HEK293T (cell line): ENCODE results near the gene MGAT1.

ENCODE experiments used
- CTCF ChIA-PET: fragments of 350-600 bp; formaldehyde crosslinking; extraction: SDS; loops from one replicate; lab custom pipeline; 2021; ENCODE audit warnings: antibody characterized with exemption, inconsistent platforms; lab: Yijun Ruan, JAX
- POLR2A ChIA-PET: fragments of 350-600 bp; formaldehyde crosslinking; extraction: SDS; loops from one replicate; lab custom pipeline; 2020; ENCODE audit warnings: antibody characterized with exemption, inconsistent platforms; lab: Yijun Ruan, JAX
- DNase-seq: peaks from one replicate; pipeline ENCODE4 v3.0.0; 2012; ENCODE audit warnings: mixed read lengths; ENCODE audit errors: extremely low spot score
- ARNT ChIP-seq: fragments of 450-650 bp; IDR thresholded peaks from 2 replicates; pipeline ENCODE4 v1.6.1; 2017; ENCODE audit warnings: mild to moderate bottlenecking
- BHLHE40 ChIP-seq: fragments of 450-650 bp; IDR thresholded peaks from 2 replicates; pipeline ENCODE4 v1.6.1; 2016; ENCODE audit warnings: mild to moderate bottlenecking, moderate library complexity, borderline replicate concordance
- CTBP1 ChIP-seq: fragments of 450-650 bp; IDR thresholded peaks from 2 replicates; pipeline ENCODE4 v1.6.1; 2016; ENCODE audit warnings: borderline replicate concordance
- ELF4 ChIP-seq: fragments of 450-650 bp; IDR thresholded peaks from 2 replicates; pipeline ENCODE4 v1.6.1; 2017; ENCODE audit warnings: antibody characterized with exemption
- FOXA1 ChIP-seq: fragments of 450-650 bp; IDR thresholded peaks from 2 replicates; pipeline ENCODE4 v1.6.1; 2016; ENCODE audit warnings: mild to moderate bottlenecking
- FOXK2 ChIP-seq: fragments of 450-650 bp; IDR thresholded peaks from 2 replicates; pipeline ENCODE4 v1.6.1; 2016; ENCODE audit warnings: mild to moderate bottlenecking
- FOXM1 ChIP-seq: fragments of 450-650 bp; IDR thresholded peaks from 2 replicates; pipeline ENCODE4 v1.6.1; 2017; ENCODE audit warnings: mild to moderate bottlenecking, borderline replicate concordance
- HDGF ChIP-seq: fragments of 450-650 bp; IDR thresholded peaks from 2 replicates; pipeline ENCODE4 v1.6.1; 2017; ENCODE audit warnings: antibody characterized with exemption, borderline replicate concordance
- L3MBTL2 ChIP-seq: fragments of 450-650 bp; conservative IDR thresholded peaks from 2 replicates; pipeline ENCODE4 v1.6.1; 2016; ENCODE audit warnings: mild to moderate bottlenecking
- LEF1 ChIP-seq: fragments of 450-650 bp; IDR thresholded peaks from 2 replicates; pipeline ENCODE4 v1.6.1; 2017; ENCODE audit warnings: mild to moderate bottlenecking, borderline replicate concordance
- NFRKB ChIP-seq: fragments of 450-650 bp; IDR thresholded peaks from 2 replicates; pipeline ENCODE4 v1.6.1; 2016; ENCODE audit warnings: mild to moderate bottlenecking, moderate library complexity
- SP1 ChIP-seq: fragments of 450-650 bp; IDR thresholded peaks from 2 replicates; pipeline ENCODE4 v1.6.1; 2017
- SUZ12 ChIP-seq: fragments of 450-650 bp; IDR thresholded peaks from 2 replicates; pipeline ENCODE4 v1.6.1; 2016; ENCODE audit warnings: mild to moderate bottlenecking
- TARDBP ChIP-seq: fragments of 450-650 bp; IDR thresholded peaks from 2 replicates; pipeline ENCODE4 v1.6.1; 2016
- ZNF384 ChIP-seq: fragments of 450-650 bp; IDR thresholded peaks from 2 replicates; pipeline ENCODE4 v1.6.1; 2016
- TF ChIP-seq, protein P1 (sequence below): fragments of 450-650 bp; IDR thresholded peaks from 2 replicates; pipeline ENCODE4 v1.6.1; 2016

The MGAT1 gene

DNA sequence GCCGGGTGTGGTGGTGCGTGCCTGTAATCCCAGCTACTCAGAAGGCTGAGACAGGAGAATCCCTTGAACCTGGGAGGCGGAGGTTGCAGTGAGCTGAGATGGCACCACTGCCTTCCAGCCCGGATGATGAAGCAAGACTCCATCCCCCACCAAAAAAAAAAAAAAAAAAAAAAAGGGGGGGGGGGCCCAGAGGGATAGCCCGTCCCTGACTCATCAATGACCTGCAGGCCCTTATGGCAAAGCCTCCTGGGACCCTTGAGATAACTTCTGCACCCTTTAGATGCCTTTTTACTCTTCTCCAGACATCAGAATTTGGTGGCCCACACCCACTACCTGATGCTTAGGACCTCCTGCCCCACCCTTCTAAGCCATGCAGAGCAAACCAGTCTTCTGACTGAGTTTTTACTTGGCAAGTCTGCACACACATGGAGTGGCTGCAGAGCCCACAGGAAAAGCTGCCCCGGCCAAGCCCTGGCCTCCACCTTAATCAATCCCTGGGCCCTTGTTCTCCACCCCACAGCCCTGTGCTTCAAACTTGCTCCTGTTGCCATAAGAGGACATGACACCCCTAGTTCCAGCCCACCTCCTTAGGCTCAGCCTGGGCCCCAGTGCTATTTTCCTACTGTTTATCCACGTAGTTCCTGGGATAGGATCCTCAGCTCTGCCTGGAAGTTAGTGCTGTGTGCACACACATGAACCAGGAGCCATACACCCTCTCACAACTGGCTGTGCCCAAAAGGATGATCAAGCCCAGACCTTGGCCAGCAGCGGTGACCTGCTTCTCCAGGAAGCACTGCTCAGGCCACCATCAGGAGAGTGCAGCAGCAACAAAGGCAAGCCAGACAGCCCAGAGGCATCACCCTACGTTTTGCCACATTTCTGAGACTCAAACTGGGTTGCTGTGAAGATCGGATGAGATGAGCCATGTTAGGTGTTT is 5.1 kb downstream of the MGAT1 start:
- ChIA-PET POLR2A (interaction anchor here (1.0 kb wide), 1 partner anchor 54 kb away, joined by 3 read pairs; no protein-coding TSS in a partner anchor), CTCF (interaction anchor here (0.5 kb wide), 1 partner anchor 387 kb away, joined by 4 read pairs; no protein-coding TSS in a partner anchor)
- DNase-seq, result no peak
- no peak for TF ChIP-seq L3MBTL2

DNA sequence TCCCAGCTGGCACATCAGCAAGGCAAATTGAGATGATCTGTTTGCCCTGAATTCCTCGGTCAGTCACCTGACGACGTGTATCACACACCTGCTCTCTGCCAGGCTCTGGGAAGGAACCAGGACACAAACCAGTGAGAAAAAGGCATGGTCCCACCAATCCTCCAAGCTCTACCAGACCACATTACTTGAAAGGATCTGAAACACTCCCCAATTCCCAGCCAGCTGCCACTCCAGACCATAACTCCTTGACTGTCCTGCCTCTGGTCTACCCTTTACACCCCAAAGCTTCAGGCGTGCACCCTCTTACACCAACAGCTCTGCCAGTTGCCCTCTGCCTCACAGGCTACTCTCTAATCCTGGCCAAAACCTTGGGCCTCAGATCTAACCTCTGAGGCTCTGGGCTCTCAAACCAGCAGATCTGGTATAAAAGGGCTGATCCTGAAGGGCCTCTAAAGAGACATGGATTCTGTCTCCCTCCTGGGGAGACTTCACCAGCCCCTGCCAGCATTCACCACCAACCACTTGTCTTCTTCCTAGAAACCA is 6.8 kb downstream of the MGAT1 start:
- TF ChIP-seq BHLHE40, result no peak
- TF ChIP-seq ELF4, result no peak
- no peak for TF ChIP-seq LEF1
- TF ChIP-seq ARNT, result no peak
- TF ChIP-seq FOXK2, result no peak
- no peak for TF ChIP-seq SP1
- TF ChIP-seq HDGF, result no peak
- no peak for TF ChIP-seq L3MBTL2
- TF ChIP-seq, protein P1, sequence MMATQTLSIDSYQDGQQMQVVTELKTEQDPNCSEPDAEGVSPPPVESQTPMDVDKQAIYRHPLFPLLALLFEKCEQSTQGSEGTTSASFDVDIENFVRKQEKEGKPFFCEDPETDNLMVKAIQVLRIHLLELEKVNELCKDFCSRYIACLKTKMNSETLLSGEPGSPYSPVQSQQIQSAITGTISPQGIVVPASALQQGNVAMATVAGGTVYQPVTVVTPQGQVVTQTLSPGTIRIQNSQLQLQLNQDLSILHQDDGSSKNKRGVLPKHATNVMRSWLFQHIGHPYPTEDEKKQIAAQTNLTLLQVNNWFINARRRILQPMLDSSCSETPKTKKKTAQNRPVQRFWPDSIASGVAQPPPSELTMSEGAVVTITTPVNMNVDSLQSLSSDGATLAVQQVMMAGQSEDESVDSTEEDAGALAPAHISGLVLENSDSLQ, result no peak
- TF ChIP-seq ZNF384, result no peak
- no peak for TF ChIP-seq SUZ12
- ChIA-PET CTCF (no interaction called here), POLR2A (no interaction called here)
- no peak for DNase-seq

DNA sequence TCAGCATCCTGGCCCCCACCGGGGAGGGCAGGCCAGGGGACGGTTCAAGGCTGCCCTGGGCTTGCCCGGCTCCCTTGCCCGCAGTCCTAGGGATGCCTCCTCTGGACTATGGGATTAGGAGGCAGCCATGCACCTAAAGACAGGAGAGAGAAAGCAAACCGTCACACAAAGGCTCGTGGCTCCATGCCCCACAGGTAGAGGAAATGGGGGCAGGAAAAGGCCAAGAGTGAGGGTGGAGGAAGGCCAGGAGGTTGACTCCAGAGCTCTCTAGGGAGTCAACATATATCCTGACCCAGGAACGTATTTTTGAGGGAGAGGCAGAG is 9.7 kb downstream of the MGAT1 start:
- DNase-seq, result no peak
- POLR2A ChIA-PET, result no interaction called here
- TF ChIP-seq SP1, result no peak
- TF ChIP-seq L3MBTL2, result no peak
- no peak for TF ChIP-seq FOXA1
- no peak for TF ChIP-seq SUZ12
- no peak for TF ChIP-seq FOXK2
- TF ChIP-seq ZNF384, result no peak
- no peak for TF ChIP-seq HDGF
- no peak for TF ChIP-seq FOXM1
- TF ChIP-seq ARNT, result no peak
- TF ChIP-seq, protein P1, result no peak
- no peak for TF ChIP-seq BHLHE40
- no peak for TF ChIP-seq CTBP1
- no peak for TF ChIP-seq NFRKB
- no peak for TF ChIP-seq LEF1
- CTCF ChIA-PET, result no interaction called here

DNA sequence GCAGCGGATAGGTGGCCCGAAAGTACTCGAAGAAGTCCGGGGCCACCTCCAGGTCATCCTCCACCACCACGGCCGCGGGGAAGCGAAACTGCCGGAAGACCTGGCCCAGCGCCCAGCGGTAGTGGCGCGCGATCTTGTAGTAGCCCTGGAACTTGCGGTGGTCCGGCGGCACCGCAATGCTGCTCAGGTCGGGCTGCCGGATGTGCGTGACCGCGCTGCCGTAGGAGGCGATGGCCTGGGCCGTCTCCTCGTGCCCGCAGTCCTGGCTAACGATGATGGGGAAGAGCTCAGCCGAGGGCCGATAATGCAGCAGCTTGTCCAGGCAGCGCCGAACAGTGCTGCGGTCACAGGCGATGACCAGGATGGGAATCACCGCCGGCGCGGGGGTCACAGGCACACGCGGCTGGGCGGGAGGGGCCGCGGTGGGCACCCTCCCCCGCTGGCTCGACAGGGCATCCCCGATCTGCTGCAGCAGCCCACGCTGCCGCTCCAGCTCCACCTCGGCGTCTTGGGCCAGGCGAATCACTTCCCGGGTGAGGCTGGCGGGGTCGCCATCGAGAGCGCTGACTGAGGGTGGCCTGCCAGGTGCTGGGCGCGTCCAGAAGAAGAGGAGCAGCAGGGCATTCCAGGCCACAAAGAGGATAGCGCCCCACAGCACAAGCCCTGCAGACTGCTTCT is 10.2 kb downstream of the MGAT1 start:
- CTCF ChIA-PET, result no interaction called here
- POLR2A ChIA-PET, result interaction anchor here (1.1 kb wide), 1 partner anchor 9 kb away, joined by 5 read pairs; no protein-coding TSS in a partner anchor
- no peak for DNase-seq
- no peak for TF ChIP-seq NFRKB
- TF ChIP-seq LEF1, result no peak
- TF ChIP-seq HDGF, result no peak
- no peak for TF ChIP-seq SP1
- TF ChIP-seq ELF4, result no peak
- no peak for TF ChIP-seq TARDBP
- TF ChIP-seq, protein P1, result no peak
- TF ChIP-seq FOXK2, result no peak
- no peak for TF ChIP-seq L3MBTL2
- TF ChIP-seq ZNF384, result no peak
- TF ChIP-seq CTBP1, result no peak
- no peak for TF ChIP-seq SUZ12
- no peak for TF ChIP-seq FOXM1
- no peak for TF ChIP-seq FOXA1
- no peak for TF ChIP-seq ARNT
- TF ChIP-seq BHLHE40, result no peak

DNA sequence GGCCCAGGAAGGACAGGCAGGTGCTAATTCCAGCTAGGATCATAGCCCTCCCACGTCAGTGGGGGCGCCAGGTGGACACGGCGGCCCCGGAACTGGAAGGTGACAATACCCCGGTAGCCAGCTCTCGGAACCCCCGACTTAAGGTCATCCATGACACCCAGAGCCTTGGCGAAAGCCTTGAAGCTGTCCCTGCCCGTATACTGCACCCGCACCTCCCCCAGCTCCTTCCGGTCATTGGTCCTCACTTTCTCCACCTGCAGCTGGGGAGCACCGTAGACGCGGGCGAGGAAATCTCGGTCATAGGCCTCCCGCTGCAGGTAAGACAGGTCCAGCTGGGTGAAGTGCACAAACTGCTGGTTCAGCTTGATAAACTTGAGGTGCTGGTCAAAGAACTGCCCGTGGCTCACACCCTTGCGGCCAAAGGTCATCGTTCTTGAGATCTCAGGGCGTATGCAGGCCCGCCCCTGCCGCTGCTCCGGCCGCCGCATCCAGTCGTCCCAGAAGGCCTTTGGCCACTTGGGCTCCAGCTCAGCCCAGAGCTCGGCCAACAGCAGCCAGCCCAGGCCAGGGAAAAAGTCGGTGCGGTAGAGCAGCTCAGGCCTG is 10.9 kb downstream of the MGAT1 start:
- no peak for DNase-seq
- CTCF ChIA-PET, result no interaction called here
- POLR2A ChIA-PET, result interaction anchor here (1.1 kb wide), 1 partner anchor 10 kb away, joined by 5 read pairs; no protein-coding TSS in a partner anchor
- no peak for TF ChIP-seq BHLHE40
- TF ChIP-seq, protein P1, result no peak
- no peak for TF ChIP-seq FOXA1
